NCI-H2029 treated with DMSO at 0.1 percent for 48 hours (cell line): ENCODE data around the gene GADD45GIP1.
"Not testable (repeated sequence)": the region's sequence is repeated elsewhere in the genome, so short reads cannot be mapped to it uniquely, and the experiment has no call there.

Experiments used
- DNase-seq: peaks from one replicate; lab custom pipeline; 2025; lab: John Stamatoyannopoulos, UW

GADD45GIP1 gene

DNA sequence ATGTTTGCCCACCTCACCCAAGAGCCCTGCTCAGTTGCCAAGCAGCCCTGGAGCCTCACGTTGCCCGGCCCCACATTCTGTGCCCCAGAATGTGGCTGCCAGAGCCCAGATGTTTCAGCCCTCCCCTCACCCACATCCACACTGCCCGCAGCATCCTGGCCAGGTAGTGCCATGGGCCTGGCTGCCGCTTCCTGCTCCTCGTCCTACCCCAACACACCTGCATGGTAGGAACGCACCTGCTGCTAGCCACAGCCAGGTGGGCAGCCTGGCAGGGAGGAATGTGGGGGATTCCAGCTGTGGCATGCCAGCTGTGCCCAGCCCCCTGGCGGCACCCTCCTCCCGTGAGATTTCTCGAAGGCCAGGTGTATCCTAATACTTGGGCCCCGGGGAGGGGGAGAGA is 30.8 kb upstream of the GADD45GIP1 start:
- DNase-seq, result no peak

DNA sequence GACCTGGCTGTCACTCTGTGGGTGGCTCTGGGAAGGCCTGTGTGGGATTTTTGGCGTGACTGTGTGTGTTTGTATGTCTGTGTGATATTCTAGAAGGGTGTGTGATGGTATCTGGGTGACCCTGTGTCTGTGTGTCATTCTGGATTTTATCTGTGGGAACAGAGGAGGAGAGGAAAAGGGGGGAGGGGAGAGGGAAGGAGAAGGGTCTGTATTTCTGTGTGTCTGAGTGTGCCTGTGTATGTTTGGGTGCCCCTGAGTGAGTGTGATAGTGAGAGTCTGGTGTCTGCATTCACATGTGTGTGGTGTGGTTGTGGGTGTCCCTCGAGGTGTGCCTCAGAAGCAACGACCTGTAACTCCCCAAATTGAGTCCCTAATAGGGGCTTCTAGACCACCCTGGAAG is 30.2 kb upstream of the GADD45GIP1 start:
- no peak for DNase-seq

- no peak for DNase-seq
Measured at GRCh38 chr19:12986726-12987125, 29.7 kb upstream of the GADD45GIP1 start.

GRCh38 chr19:12985049-12985776 is 28.2 kb upstream of the GADD45GIP1 start:
- DNase-seq, result no peak

GRCh38 chr19:12984683-12985048 is 27.6 kb upstream of the GADD45GIP1 start:
- no peak for DNase-seq

GRCh38 chr19:12984143-12984627 is 27.2 kb upstream of the GADD45GIP1 start:
- DNase-seq, result no peak

- peak; percentile 18 for DNase-seq
Measured at GRCh38 chr19:12983542-12984142, 26.6 kb upstream of the GADD45GIP1 start.

GRCh38 chr19:12983091-12983490 is 26.1 kb upstream of the GADD45GIP1 start:
- no peak for DNase-seq

DNA sequence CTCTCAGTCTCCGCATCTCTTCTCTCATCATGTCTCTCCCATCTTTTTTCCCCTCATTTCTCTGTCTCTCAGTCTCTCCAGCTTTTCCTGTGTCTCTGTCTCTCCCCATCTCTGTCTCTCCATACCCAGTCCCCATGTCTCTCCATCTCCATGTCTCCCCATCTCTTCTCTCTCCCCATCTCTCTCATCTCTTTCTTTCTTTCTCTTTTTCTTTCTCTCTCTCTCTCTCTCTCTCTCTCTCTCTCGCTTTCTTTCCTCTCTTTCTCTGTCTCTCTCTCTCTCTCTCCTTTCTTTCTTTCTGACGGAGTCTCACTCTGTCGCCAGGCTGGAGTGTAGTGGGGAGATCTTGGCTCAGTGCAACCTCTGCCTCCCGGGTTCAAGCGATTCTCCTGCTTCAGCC is 25.6 kb upstream of the GADD45GIP1 start:
- DNase-seq, result no peak

DNA sequence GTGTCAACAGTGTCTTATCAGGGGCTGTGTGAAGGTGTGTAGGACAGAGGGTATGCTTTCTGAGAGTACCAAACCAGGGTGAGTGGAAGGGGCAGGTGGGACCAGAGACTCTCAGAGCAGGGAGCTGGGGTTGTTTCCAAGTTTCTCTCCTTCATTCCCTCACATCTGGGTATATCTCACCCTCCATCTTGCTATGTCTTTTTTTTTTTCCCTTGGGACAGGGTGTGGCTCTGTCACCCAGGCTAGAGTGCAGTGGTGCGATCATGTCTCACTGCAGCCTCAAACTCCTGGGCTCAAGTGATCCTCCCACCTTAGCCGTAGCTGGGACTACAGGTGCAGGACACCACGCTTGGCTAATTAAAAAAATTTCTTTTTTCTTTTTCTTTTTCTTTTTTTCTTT is 23.0 kb upstream of the GADD45GIP1 start:
- DNase-seq, result no peak

- not testable (repeated sequence) for DNase-seq
Measured at GRCh38 chr19:12976109-12976508, 19.1 kb upstream of the GADD45GIP1 start.

GRCh38 chr19:12975221-12975741 is 18.3 kb upstream of the GADD45GIP1 start:
- DNase-seq, result no peak

DNA sequence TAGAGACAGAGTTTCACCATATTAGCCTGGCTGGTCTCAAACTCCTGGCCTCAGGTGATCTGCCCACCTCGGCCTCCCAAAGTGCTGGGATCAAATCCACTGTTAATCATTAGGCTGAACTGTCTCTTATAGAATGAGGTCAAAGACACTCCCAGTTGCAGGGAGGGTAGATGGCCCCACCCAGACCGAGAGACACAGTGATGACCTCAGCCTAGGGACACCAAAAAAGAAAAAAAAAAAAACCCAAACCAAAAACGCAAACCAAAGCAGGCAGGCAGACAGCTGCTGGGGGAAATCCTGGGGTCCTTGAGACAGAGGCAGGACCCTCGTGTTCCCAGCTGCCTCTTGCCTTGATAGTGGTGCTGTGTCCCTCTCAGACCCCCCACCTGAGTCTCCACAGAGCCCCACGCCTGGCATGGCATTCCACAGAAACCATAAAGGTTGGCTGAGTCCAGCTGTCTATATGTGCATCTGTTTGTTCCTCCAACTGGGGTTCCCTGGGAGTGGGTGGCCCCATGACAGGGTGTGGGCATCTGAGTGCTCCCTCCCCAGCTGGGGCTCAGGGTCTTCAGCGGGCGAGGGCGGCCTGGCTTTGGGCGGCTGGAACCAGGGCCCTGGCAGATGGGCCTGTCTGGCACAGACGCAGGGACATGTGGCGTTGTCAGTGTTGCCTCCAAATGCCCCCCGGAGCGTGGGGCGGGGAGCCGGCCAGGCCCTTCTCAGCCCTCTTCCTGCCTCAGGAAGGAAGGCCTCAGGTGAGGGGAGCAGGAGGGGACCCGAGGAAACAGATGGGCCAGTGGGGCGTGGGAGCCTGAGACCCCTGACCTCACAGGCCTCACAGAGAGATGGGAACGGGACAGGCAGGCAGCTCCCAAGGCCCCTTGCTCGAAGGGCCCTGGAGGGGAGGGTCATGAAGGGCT is 17.5 kb upstream of the GADD45GIP1 start:
- no peak for DNase-seq

- no peak for DNase-seq
Measured at GRCh38 chr19:12973236-12973635, 16.2 kb upstream of the GADD45GIP1 start.

- DNase-seq, result no peak
Measured at GRCh38 chr19:12970070-12970820, 13.2 kb upstream of the GADD45GIP1 start.

DNA sequence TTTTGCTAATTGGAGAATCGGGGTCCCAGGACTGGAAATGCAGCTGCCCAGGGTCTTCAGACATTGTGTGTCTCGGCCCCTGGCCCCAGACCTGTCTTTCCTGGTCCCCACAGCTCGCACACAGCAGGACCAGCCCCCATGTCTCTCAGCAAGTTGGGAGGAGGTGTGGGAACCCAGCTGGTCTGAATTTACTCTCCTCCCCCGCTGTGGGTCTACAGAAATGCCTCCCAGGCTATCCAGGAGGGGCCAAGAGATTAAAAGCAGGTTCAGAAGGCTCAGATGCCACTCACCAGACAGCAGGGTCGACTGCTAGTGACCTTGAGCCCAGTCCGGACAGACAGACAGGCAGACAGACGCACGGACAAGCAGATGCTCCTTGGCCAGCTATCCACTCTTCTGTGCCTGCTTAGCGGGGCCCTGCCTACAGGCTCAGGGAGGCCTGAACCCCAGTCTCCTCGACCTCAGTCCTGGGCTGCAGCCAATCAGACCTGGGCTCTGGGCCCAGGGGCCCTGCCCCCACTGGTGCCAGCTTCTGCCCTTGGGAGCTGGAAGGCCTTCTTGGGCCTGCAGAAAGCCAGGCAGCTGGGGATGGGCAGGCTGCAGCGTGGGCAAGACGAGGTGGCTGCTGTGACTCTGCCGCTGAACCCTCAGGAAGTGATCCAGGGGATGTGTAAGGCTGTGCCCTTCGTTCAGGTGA is 12.4 kb upstream of the GADD45GIP1 start, which contains the start of gene DAND5:
Gene DAND5 (plus strand): TSS at position 285 of the 697 bp plus-strand sequence. CDS start 85 bp downstream, at position 370.
- no peak for DNase-seq

DNA sequence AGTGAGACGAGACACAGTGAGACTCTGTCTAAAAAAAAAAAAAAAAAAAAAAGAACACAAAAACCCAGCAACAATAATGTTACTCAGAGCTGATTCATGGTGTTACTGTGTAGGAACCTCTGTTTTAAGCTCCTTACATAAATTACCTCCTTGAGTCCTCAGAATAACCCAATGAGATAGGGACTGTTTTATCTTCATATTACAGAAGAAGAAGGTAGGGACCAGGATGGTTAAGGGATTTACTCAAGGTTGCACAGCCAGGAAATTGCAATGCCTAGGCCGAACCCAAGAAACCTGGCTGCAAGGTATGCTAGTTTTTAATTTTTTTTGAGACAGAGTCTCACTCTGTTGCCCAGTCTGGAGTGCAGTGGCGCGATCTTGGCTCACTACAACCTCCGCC is 10.9 kb upstream of the GADD45GIP1 start:
- no peak for DNase-seq

DNA sequence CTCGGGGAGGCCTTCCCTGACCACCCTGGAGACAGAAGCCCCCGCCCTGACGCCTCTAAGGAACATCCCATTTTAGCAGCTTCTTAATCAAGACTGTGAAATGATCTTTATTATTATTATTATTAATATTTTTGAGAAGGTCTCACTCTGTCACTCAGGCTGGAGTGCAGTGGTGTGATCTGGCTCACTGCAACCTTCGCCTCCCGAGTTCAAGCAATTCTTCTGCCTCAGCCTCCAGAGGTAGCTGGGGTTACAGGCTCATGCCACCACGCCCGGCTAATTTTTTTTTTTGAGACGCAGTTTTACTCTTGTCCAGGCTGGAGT is 8.8 kb upstream of the GADD45GIP1 start:
- DNase-seq, result no peak

DNA sequence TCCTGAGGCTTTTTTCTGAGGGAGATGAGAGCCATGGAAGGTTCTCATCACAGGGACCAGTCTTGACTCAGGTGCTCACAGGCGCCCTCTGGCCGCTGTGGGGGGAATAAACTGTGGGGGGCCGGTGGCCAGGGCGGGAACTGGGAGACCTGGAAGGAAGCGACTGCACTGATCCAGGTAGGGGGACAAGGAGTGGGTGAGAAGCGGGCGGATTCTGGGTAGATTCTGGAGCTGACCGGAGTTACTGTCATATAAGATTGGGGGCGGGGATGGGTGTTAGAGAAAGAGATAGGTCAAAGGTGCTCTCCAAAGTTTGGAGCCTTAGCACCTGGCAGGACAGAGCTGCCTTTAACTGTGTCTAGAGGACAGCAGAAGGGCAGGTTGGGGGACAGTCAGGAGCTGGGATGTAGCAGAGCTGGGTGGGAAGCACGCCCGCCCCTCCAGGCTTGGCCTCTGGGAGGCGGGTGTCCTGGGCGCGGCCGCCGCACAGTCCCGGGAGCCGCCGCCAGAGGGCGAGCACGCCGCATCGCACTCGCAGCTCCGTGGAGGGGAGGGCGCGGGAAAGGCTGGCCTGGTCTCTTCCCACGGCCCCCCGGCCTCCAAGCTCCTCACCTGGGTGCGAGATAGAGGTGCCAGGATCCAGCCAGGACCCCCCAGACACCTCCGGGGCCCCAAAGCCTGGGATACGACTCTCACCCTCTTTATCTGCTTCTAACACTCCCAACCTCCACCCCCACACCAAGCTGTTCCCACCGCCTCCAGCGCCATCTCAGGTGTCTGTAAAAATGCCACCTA is 8.2 kb upstream of the GADD45GIP1 start:
- DNase-seq, result peak; percentile 55

DNA sequence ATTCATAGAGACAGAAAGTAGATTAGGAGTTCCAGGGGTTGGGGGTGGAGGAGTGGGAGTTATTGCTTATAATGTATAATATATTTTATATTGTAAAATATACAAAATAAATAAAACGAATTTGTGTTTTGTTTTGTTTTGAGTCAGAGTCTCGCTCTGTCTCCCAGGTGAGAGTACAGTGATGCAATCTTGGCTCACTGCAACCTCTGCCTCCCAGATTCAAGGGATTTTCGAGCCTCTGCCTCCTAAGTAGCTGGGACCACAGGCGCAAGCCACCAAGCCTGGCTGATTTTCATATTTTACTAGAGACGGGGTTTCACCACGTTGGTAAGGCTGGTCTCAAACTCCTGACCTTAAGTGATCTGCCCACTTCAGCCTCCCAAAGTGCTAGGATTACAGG is 2.5 kb upstream of the GADD45GIP1 start:
- DNase-seq, result no peak
